Ishikawa (cell line): ENCODE data around the gene ALPL.

Experiments
- CEBPB ChIP-seq: IDR thresholded peaks from 2 replicates; pipeline ENCODE4 v1.6.1; 2012
- NFIC ChIP-seq: IDR thresholded peaks from 2 replicates; pipeline ENCODE4 v1.6.1; 2012
- RAD21 ChIP-seq: IDR thresholded peaks from 2 replicates; pipeline ENCODE4 v1.6.1; 2012; ENCODE audit warnings: low read depth
- TAF1 ChIP-seq: IDR thresholded peaks from 2 replicates; pipeline ENCODE4 v1.6.1; 2012; ENCODE audit warnings: low read depth, mild to moderate bottlenecking
- YY1 ChIP-seq: IDR thresholded peaks from 2 replicates; pipeline ENCODE4 v1.6.1; 2012; ENCODE audit warnings: low read depth

DNA sequence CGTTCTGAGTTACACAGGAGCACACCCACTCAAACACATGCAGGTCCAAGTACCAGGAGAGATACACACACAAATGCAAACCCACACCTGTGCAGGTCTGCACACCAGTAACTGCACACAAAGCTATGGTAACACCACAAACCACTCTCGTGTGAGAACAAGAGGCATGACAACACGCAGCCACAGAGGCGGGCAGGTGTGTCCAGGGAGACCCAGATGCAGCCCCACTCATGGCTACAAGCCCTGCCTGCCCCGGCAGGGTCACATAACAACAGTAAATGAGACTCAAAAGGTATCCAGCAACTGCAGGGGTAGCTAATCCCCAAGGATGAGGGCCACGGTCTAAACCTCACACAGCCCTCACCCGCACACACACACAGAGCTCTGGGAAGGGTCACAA lies 111.8 kb downstream of the ALPL start:
- no peak for TF ChIP-seq RAD21
- no peak for TF ChIP-seq NFIC
- no peak for TF ChIP-seq CEBPB
- TF ChIP-seq YY1, result no peak
- no peak for TF ChIP-seq TAF1
